Hepatocyte (in vitro differentiated cells): ENCODE measurements around the gene METTL25B.

ENCODE experiments used
- EZH2 ChIP-seq: fragments of 200-600 bp; sonication (generic); IDR thresholded peaks from 2 replicates; pipeline ENCODE4 v1.6.1; 2016; ENCODE audit warnings: antibody characterized with exemption, mild to moderate bottlenecking, borderline replicate concordance
- EZH2phosphoT487 ChIP-seq: fragments of 200-600 bp; sonication (generic); IDR thresholded peaks from one replicate; pipeline ENCODE4 v1.6.1; 2018; ENCODE audit warnings: antibody characterized with exemption, mild to moderate bottlenecking, low read depth, moderate library complexity; ENCODE audit not compliant: unreplicated experiment, severe bottlenecking

GRCh38 chr1:156698995-156699394 is 29.3 kb upstream of the METTL25B start:
- TF ChIP-seq EZH2phosphoT487 (no peak), EZH2 (no peak)
